Prostate gland (tissue), 2 donors: ENCODE measurements around the gene OR56A5. TPM values are rescaled to one million over a fixed set of nuclear protein-coding genes. Genes with fewer than 3 reads are reported as not detected.

Experiments used
- DNase-seq: peaks from one replicate; pipeline ENCODE4 v3.0.0-alpha.2; 2019; ENCODE audit warnings: low spot score
- H3K27ac ChIP-seq, 2 donors: fragments of 200-600 bp; sonication (generic); 2 replicates each; pipeline ENCODE4 v1.5.1; 2017 to 2019
- H3K27me3 ChIP-seq: fragments of 200-600 bp; sonication (generic); replicated peaks from 2 replicates; pipeline ENCODE4 v1.5.1; 2019; ENCODE audit not compliant: insufficient read depth
- H3K36me3 ChIP-seq, 2 donors: fragments of 200-600 bp; sonication (generic); 1 replicate in 1 of 2; 2 replicates in 1 of 2; pipeline versions ENCODE4 v1.5.1 to v1.8.1; 2017 to 2019
- H3K4me1 ChIP-seq: fragments of 200-600 bp; sonication (generic); replicated peaks from 2 replicates; pipeline ENCODE4 v1.5.1; 2019
- H3K4me3 ChIP-seq, 2 donors: fragments of 200-600 bp; sonication (generic); 2 replicates each; pipeline ENCODE4 v1.5.1; 2017 to 2019
- H3K9me3 ChIP-seq: fragments of 200-600 bp; sonication (generic); 2 replicates; pipeline ENCODE4 v1.5.1; 2017
- POLR2A ChIP-seq: fragments of 450-650 bp; IDR thresholded peaks from one replicate; pipeline ENCODE4 v1.6.1; 2016; ENCODE audit warnings: antibody characterized with exemption, mild to moderate bottlenecking
- POLR2AphosphoS5 ChIP-seq: sonication (generic); formaldehyde crosslinking; IDR thresholded peaks from one replicate; pipeline ENCODE4 v1.6.1; 2017; ENCODE audit warnings: antibody characterized with exemption
- WGBS: methylation state at CpG from one replicate; pipeline ENCODE4 v1.1.5; 2018; 5-methylcytosine and 5-hydroxymethylcytosine counted together
- intact Hi-C: fragments of 100-400 bp; cut with DNase I; formaldehyde crosslinking; loops from one replicate; pipeline ENCODE4 v1.14.2; 2022
- total RNA-seq, 2 donors: library from RNA; depleted of rRNA; stranded (reverse); fragments of >200 nt; gene quantifications; one replicate each; pipeline ENCODE4 v1.1.0, GENCODE V29; 2016
- TF ChIP-seq, protein P1 (sequence below), 4 experiments: fragments of 200-600 bp in 2 of 4; fragments of 450-650 bp in 2 of 4; sonication (generic) in 2 of 4; IDR thresholded peaks; 1 replicate in 3 of 4; 2 replicates in 1 of 4; pipeline ENCODE4 v1.5.1; 2016 to 2019; ENCODE audit warnings: antibody characterized with exemption in 4 of 4, mild to moderate bottlenecking in 2 of 4, moderate library complexity in 2 of 4

Gene OR56A5, protein sequence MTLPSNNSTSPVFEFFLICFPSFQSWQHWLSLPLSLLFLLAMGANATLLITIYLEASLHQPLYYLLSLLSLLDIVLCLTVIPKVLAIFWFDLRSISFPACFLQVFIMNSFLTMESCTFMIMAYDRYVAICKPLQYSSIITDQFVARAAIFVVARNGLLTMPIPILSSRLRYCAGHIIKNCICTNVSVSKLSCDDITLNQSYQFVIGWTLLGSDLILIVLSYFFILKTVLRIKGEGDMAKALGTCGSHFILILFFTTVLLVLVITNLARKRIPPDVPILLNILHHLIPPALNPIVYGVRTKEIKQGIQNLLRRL
- total RNA-seq = not detected

DNA sequence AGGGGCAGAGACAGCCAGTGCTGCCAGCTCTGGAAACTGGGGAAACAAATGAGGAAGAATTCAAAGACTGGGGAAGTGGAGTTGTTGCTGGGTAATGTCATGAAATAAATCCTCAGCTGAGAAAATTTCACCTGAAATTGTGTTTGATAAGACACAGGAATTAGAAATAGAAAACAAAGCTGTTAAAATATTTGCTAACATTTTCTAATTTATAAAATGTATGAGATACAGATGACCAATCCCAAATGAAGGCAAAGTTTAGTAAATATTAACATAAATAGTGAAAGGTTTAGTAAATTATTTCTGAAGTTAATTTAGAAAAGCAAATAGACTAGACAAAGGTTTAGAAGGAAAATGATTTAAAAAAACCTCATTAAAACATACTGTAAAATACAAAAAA lies at the start of gene OR56A5:
TSS of gene OR56A5 (minus strand) at position 101 of the 400 bp plus-strand sequence. CDS start at position 101, 0 bp downstream.
- intact Hi-C loops = no loop called here
- H3K4me1 ChIP-seq = no peaks in the 10 kb centered on the region
- no peak within 1 kb of the TSS for H3K27ac ChIP-seq
- H3K4me3 ChIP-seq = no peak within 1 kb of the TSS
- H3K36me3 ChIP-seq = no peaks in the 10 kb centered on the region
- H3K9me3 ChIP-seq = no peaks in the 10 kb centered on the region
- no peak for TF ChIP-seq POLR2A
- TF ChIP-seq, protein P1, sequence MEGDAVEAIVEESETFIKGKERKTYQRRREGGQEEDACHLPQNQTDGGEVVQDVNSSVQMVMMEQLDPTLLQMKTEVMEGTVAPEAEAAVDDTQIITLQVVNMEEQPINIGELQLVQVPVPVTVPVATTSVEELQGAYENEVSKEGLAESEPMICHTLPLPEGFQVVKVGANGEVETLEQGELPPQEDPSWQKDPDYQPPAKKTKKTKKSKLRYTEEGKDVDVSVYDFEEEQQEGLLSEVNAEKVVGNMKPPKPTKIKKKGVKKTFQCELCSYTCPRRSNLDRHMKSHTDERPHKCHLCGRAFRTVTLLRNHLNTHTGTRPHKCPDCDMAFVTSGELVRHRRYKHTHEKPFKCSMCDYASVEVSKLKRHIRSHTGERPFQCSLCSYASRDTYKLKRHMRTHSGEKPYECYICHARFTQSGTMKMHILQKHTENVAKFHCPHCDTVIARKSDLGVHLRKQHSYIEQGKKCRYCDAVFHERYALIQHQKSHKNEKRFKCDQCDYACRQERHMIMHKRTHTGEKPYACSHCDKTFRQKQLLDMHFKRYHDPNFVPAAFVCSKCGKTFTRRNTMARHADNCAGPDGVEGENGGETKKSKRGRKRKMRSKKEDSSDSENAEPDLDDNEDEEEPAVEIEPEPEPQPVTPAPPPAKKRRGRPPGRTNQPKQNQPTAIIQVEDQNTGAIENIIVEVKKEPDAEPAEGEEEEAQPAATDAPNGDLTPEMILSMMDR (IDR thresholded peaks at IDR 0.05) = no peak
- no peak for TF ChIP-seq POLR2AphosphoS5
- H3K27me3 ChIP-seq = no peaks in the 10 kb centered on the region
- DNase-seq = no peak

DNA sequence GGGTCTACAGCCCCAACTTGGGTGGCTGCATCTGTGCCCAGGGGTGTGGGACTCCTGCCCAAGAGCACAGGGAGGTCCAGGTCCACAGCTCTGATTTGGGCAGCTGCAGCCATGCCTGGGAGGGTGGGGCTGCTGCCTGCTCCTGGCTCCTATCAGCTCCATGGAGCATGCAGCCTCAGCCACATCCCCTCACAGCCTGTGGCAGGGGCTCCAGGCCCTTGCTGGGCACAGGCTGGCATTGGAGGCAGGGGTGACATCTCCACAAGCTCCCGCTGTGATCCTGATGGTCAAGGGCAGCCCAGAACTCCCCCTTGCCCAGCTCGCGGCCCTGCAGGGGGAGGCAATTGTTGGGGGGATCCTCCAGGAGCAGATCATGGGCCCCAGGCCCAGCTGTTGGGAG lies 44.7 kb upstream of the OR56A5 start:
- no peak for DNase-seq
- no peak overlapping the region for H3K27ac ChIP-seq
- no peaks in the 10 kb centered on the region for H3K27me3 ChIP-seq
- no peaks in the 10 kb centered on the region for H3K36me3 ChIP-seq
- H3K4me3 ChIP-seq = no peak overlapping the region
- WGBS = 86% methylated on average over 3 of the region's 3 CpGs
- no peaks in the 10 kb centered on the region for H3K9me3 ChIP-seq
- H3K4me1 ChIP-seq = no peaks in the 10 kb centered on the region
- intact Hi-C loops = no loop called here
- TF ChIP-seq POLR2A = no peak
- TF ChIP-seq POLR2AphosphoS5 = no peak
- TF ChIP-seq, protein P1 (IDR thresholded peaks at IDR 0.05) = no peak

DNA sequence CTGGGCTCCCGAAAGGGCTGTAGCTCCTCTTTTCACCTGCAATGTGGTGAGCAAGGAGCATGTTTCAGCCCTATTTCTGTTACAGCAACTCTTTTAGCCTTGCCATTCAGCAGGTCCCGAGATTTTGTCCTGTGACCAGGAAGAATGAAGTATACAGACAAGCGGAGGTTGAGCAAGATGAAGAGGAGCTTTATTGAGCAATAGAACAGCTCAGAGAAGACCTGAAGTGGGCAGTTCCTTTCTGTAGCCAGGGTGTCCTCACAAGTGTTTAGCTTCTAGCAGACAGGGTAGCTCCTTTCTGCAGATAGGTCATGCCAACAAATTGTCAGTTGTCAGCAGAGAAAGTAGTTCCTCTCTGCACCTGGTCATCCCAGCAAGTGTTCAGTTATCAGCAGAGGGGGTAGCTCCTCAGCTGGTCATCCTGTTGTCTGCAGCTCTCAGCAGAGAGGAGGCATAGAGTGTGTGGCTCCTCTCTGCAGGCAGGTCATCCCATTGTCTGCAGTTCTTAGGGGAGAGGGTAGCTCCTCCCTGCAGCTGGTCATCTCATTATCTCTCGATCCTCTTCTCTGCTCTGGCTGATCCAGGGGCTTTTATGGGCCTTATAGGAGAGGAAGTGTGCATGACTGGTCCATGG lies 43.9 kb upstream of the OR56A5 start:
- DNase-seq = no peak
- no peaks in the 10 kb centered on the region for H3K36me3 ChIP-seq
- H3K4me1 ChIP-seq = no peaks in the 10 kb centered on the region
- WGBS = 80% methylated on average over 4 of the region's 4 CpGs
- intact Hi-C loops = no loop called here
- H3K4me3 ChIP-seq = no peak overlapping the region
- H3K27ac ChIP-seq = no peak overlapping the region
- TF ChIP-seq, protein P1 (IDR thresholded peaks at IDR 0.05) = no peak
- TF ChIP-seq POLR2A (no peak), POLR2AphosphoS5 (no peak)
- H3K27me3 ChIP-seq = no peaks in the 10 kb centered on the region
- H3K9me3 ChIP-seq = no peaks in the 10 kb centered on the region

DNA sequence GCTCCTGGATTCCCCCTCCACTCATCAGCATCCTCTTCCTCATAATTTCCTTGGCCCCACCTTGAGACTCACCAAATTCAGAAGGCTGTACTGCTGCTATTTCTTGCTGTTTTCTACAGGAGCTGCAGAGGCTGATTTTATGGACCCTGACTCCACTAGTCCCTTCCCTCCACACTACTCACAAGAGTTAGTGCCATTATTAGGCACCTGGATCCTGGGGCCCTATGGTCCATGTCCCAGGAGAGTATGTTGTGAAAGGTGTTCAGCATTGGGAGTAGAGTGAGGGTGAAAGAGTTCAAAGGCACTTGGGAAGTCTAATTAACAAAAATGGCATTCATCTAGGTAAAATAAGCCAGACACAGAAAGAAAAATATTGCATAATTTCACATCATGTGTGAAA lies 38.6 kb upstream of the OR56A5 start, which contains the start of gene OR56A4:
TSS of gene OR56A4 (minus strand) at position 101 of the 400 bp plus-strand sequence. CDS start 3,954 bp downstream, outside the sequence.
- Histone ChIP-seq H3K4me3 (no peak within 1 kb of the TSS), H3K36me3 (no peaks in the 10 kb centered on the region), H3K27ac (no peak within 1 kb of the TSS), H3K9me3 (no peaks in the 10 kb centered on the region), H3K27me3 (no peaks in the 10 kb centered on the region), H3K4me1 (no peaks in the 10 kb centered on the region)
- no peak for TF ChIP-seq POLR2AphosphoS5
- TF ChIP-seq, protein P1 (IDR thresholded peaks at IDR 0.05) = no peak
- intact Hi-C loops = no loop called here
- no peak for DNase-seq

DNA sequence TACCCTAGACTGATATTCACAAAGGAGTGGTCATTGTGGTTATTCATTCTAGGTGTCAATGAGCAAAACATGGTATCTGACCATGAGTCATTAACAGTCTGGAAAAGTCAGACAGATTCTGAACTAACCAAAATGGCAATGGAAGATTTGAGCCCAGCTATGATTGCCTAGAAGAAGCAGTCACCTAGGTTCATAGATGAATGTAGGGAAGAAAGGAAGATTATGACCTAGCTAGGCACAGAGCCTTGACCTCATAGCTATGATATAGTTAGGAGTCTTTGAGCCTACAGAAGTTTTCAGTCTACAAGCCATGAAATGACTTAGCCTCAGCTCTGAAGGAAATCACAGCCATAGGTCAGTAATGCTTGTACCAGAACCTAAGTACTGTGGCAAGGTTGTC lies 38.1 kb upstream of the OR56A5 start:
- H3K4me3 ChIP-seq = no peak overlapping the region
- no peak overlapping the region for H3K27ac ChIP-seq
- H3K27me3 ChIP-seq = no peaks in the 10 kb centered on the region
- no peaks in the 10 kb centered on the region for H3K4me1 ChIP-seq
- intact Hi-C loops = no loop called here
- no peak for DNase-seq
- no peaks in the 10 kb centered on the region for H3K36me3 ChIP-seq
- H3K9me3 ChIP-seq = no peaks in the 10 kb centered on the region
- TF ChIP-seq POLR2A (no peak), POLR2AphosphoS5 (no peak)
- TF ChIP-seq, protein P1 (IDR thresholded peaks at IDR 0.05) = no peak
